ENCODE data around the gene HIF3A.

GRCh38 chr19:46254776-46255175, 42.1 kb upstream of the HIF3A start:
- TF ChIP-seq CTCF (conservative IDR thresholded peaks at IDR 0.05), result no peak
- TF ChIP-seq EZH2 (IDR thresholded peaks at IDR 0.05; ENCODE audit: low read depth), result no peak

Data from PC-9 (cell line).